Caco-2 (cell line): Measurements from ENCODE around the gene FOLR2. TPM values are rescaled to one million over a fixed set of nuclear protein-coding genes. Genes with fewer than 3 reads are reported as not detected.

Experiments
- BruUV-seq: library from RNA; stranded (reverse); fragments of 400-500 nt; replicated peaks from 2 replicates; lab custom pipeline; 2021; lab: Mats Ljungman, UMichigan
- CTCF ChIA-PET: fragments of 300-600 bp; sonication (Branson Sonifier 250); formaldehyde crosslinking; loops from one replicate; lab custom pipeline; 2022; ENCODE audit warnings: antibody characterized with exemption; lab: Charles Lee
- POLR2A ChIA-PET: fragments of 300-600 bp; sonication (Branson Sonifier 250); formaldehyde crosslinking; loops from one replicate; lab custom pipeline; 2022; ENCODE audit warnings: antibody characterized with exemption; lab: Charles Lee
- DNase-seq, 2 experiments: peaks; one replicate each; pipeline versions ENCODE4 v3.0.0 to v3.0.0-alpha.2; 2020 to 2022
- H3K27me3 ChIP-seq: replicated peaks from 2 replicates; pipeline ENCODE4 v1.6.0; 2011; ENCODE audit warnings: low read length; ENCODE audit not compliant: control insufficient read depth, insufficient read depth
- H3K36me3 ChIP-seq: 2 replicates; pipeline ENCODE4 v1.5.1; 2011; ENCODE audit warnings: low read length; ENCODE audit not compliant: control insufficient read depth, insufficient read depth
- H3K4me1 ChIP-seq: fragments of 250-450 bp; sonication (Bioruptor Pico); 2 replicates; pipeline ENCODE4 v1.5.1; 2020; ENCODE audit warnings: mild to moderate bottlenecking
- H3K4me3 ChIP-seq: 2 replicates; pipeline ENCODE4 v1.5.1; 2011; ENCODE audit warnings: low read depth, mild to moderate bottlenecking, control low read depth, low read length
- H3K9me3 ChIP-seq: fragments of 250-450 bp; sonication (Bioruptor Pico); 2 replicates; pipeline ENCODE4 v1.5.1; 2020; ENCODE audit warnings: mild to moderate bottlenecking, moderate library complexity
- H3K27ac Mint-ChIP-seq: one replicate; pipeline ENCODE4 v1.8.0; 2022; ENCODE audit warnings: mixed read lengths; ENCODE audit not compliant: unreplicated experiment
- H3K27me3 Mint-ChIP-seq: one replicate; pipeline ENCODE4 v1.8.0; 2022; ENCODE audit warnings: mixed read lengths; ENCODE audit not compliant: insufficient read depth, unreplicated experiment
- H3K36me3 Mint-ChIP-seq: one replicate; pipeline ENCODE4 v1.8.0; 2022; ENCODE audit warnings: mild to moderate bottlenecking, mixed read lengths; ENCODE audit not compliant: insufficient read depth, unreplicated experiment
- H3K4me1 Mint-ChIP-seq: one replicate; pipeline ENCODE4 v1.8.0; 2022; ENCODE audit warnings: low read depth, mixed read lengths; ENCODE audit not compliant: unreplicated experiment
- H3K4me3 Mint-ChIP-seq: one replicate; pipeline ENCODE4 v1.8.0; 2022; ENCODE audit warnings: mild to moderate bottlenecking, moderate library complexity, mixed read lengths; ENCODE audit not compliant: unreplicated experiment
- H3K9me3 Mint-ChIP-seq: one replicate; pipeline ENCODE4 v1.8.0; 2022; ENCODE audit warnings: mixed read lengths; ENCODE audit not compliant: unreplicated experiment
- CTCF ChIP-seq, 2 experiments: fragments of 200-600 bp in 1 of 2; IDR thresholded peaks; 1 replicate in 1 of 2; 2 replicates in 1 of 2; pipeline versions ENCODE4 v1.5.1 to v1.8.0; 2011 to 2022; ENCODE audit warnings: antibody characterized with exemption in 1 of 2, control low read depth in 1 of 2, inconsistent platforms in 1 of 2, low read depth in 1 of 2, low read length in 1 of 2, mild to moderate bottlenecking in 1 of 2, moderate library complexity in 1 of 2; ENCODE audit not compliant: insufficient read depth in 1 of 2, severe bottlenecking in 1 of 2, unreplicated experiment in 1 of 2
- intact Hi-C: fragments of 100-400 bp; cut with micrococcal nuclease; formaldehyde crosslinking; loops from one replicate; pipeline ENCODE4 v1.10.0; 2022; ENCODE audit not compliant: unreplicated experiment
- total RNA-seq: library from RNA; stranded (reverse); gene quantifications from 2 replicates; pipeline ENCODE4 v1.2.3, GENCODE V29; 2022

The FOLR2 gene
- total RNA-seq, 1 experiment from 2014 or later, result not detected

DNA sequence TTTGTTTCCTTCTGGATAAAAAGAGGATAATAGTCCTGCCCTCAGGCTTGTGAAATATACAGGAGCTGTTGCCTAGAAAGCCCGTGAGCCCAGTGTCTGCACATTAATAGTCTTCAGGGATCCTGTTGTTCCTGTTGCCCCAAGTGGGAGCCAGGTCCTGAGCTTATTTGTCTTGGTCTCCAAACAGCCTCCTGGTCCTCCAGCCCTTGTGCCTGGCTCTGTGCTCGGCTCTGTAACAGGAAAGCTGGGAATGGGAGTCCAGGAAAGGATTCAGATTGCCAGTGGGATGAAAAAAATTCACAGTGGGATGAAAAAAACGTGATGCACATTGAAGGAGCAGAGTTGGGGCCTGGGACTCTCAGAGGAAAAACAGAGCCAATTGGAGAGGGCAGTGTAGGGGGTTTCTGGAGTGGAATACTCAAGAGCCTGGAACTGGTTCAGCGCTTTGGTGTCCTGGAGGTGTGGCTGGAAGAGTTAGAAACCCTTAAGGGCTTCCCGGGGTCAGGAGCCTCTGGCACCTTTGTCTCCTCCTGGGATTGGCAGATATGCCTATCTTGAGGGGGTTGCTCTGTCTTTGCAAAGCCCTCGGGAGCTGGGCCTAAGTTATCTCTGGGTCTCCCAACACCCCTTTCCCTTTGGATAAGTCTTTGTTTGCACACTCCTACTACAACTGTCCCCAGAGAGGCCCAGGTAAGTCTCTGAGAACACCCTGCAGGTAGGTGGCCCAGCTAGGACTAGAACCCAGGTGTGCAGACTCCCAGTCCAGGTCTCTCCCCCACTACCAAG, 5.7 kb downstream of the FOLR2 start:
- TF ChIP-seq CTCF (IDR thresholded peaks at IDR 0.05; ENCODE audit: insufficient read depth in 1 of 2, low read depth in 1 of 2, low read length in 1 of 2, severe bottlenecking in 1 of 2, unreplicated experiment in 1 of 2), result no peak
- CTCF ChIA-PET, result interaction anchor here (0.7 to 1.9 kb wide), 12 partner anchors 14 to 341 kb away, joined by 3 to 18 read pairs (median 5); partner anchors contain the start of gene ANAPC15
- 0 out of 2 replicates have a peak, but pooled peaks cover under 1% of the 10 kb centered on the region for H3K36me3 ChIP-seq
- Mint-ChIP-seq H3K4me3 (peak overlapping the region; percentile 99), H3K27me3 (no peaks in the 10 kb centered on the region), H3K27ac (peak overlapping the region; percentile 72), H3K4me1 (peaks cover 19% of the 10 kb centered on the region), H3K9me3 (no peaks in the 10 kb centered on the region), H3K36me3 (peaks cover 35% of the 10 kb centered on the region)
- no peaks in the 10 kb centered on the region for H3K27me3 ChIP-seq
- BruUV-seq, result TSS peak; percentile 71
- peak overlapping the region; percentile 79 for H3K4me3 ChIP-seq
- DNase-seq, result peak; percentile 55 to 77
- H3K9me3 ChIP-seq, result no peaks in the 10 kb centered on the region
- H3K4me1 ChIP-seq, result peaks cover 25% of the 10 kb centered on the region
- intact Hi-C loops, result loop anchor here (2.0 to 5.0 kb wide), 5 partner anchors 23 to 275 kb away; partner anchors contain the start of gene LAMTOR1
- POLR2A ChIA-PET, result interaction anchor here (0.8 to 1.5 kb wide), 4 partner anchors 31 to 209 kb away, joined by 3 to 12 read pairs (median 4); partner anchors contain the start of genes ANAPC15 and FOLR1

- Histone ChIP-seq H3K27me3 (no peaks in the 10 kb centered on the region), H3K4me1 (peaks cover 28% of the 10 kb centered on the region)
Measured at GRCh38 chr11:72222907-72223614, 6.5 kb downstream of the FOLR2 start.

More at GRCh38 chr11:72222907-72223614, 6.5 kb downstream of the FOLR2 start:
- no TSS peak for BruUV-seq
- ChIA-PET POLR2A (interaction anchor here (0.6 to 1.5 kb wide), 7 partner anchors 15 to 208 kb away, joined by 3 to 12 read pairs (median 3); partner anchors contain the start of gene ANAPC15), CTCF (interaction anchor here (0.6 to 1.9 kb wide), 18 partner anchors 11 to 350 kb away, joined by 3 to 18 read pairs (median 4); partner anchors contain the start of gene ANAPC15)
- Histone ChIP-seq H3K4me3 (peak overlapping the region; percentile 79), H3K9me3 (no peaks in the 10 kb centered on the region), H3K36me3 (peaks cover 3% of the 10 kb centered on the region; the same call in 1 of the 2 replicates)
- H3K27me3 Mint-ChIP-seq, result no peaks in the 10 kb centered on the region
- H3K27ac Mint-ChIP-seq, result peak overlapping the region; percentile 72
- H3K4me3 Mint-ChIP-seq, result peak overlapping the region; percentile 99
- peaks cover 19% of the 10 kb centered on the region for H3K4me1 Mint-ChIP-seq
- H3K9me3 Mint-ChIP-seq, result no peaks in the 10 kb centered on the region
- intact Hi-C loops, result loop anchor here (1.0 to 5.0 kb wide), 8 partner anchors 16 to 276 kb away; partner anchors contain the start of genes ANAPC15, LAMTOR1, LRRC51 and NUMA1
- TF ChIP-seq CTCF (IDR thresholded peaks at IDR 0.05; ENCODE audit: insufficient read depth in 1 of 2, low read depth in 1 of 2, low read length in 1 of 2, severe bottlenecking in 1 of 2, unreplicated experiment in 1 of 2), result peak in 1 of 2 experiments; percentile 51
- peak; percentile 98 to 99 for DNase-seq
- peaks cover 43% of the 10 kb centered on the region for H3K36me3 Mint-ChIP-seq
